CD4-positive, alpha-beta T cell treated with Interleukin-1 beta for 1 hour (primary cell): ENCODE measurements around the gene TNS2.
"Not testable (repeated sequence)": the region's sequence is repeated elsewhere in the genome, so short reads cannot be mapped to it uniquely, and the experiment has no call there.

Source experiments
- DNase-seq, 2 donors: peaks; one replicate each; pipeline ENCODE4 v3.0.0-alpha.2; 2020 to 2022

The TNS2 gene, protein sequence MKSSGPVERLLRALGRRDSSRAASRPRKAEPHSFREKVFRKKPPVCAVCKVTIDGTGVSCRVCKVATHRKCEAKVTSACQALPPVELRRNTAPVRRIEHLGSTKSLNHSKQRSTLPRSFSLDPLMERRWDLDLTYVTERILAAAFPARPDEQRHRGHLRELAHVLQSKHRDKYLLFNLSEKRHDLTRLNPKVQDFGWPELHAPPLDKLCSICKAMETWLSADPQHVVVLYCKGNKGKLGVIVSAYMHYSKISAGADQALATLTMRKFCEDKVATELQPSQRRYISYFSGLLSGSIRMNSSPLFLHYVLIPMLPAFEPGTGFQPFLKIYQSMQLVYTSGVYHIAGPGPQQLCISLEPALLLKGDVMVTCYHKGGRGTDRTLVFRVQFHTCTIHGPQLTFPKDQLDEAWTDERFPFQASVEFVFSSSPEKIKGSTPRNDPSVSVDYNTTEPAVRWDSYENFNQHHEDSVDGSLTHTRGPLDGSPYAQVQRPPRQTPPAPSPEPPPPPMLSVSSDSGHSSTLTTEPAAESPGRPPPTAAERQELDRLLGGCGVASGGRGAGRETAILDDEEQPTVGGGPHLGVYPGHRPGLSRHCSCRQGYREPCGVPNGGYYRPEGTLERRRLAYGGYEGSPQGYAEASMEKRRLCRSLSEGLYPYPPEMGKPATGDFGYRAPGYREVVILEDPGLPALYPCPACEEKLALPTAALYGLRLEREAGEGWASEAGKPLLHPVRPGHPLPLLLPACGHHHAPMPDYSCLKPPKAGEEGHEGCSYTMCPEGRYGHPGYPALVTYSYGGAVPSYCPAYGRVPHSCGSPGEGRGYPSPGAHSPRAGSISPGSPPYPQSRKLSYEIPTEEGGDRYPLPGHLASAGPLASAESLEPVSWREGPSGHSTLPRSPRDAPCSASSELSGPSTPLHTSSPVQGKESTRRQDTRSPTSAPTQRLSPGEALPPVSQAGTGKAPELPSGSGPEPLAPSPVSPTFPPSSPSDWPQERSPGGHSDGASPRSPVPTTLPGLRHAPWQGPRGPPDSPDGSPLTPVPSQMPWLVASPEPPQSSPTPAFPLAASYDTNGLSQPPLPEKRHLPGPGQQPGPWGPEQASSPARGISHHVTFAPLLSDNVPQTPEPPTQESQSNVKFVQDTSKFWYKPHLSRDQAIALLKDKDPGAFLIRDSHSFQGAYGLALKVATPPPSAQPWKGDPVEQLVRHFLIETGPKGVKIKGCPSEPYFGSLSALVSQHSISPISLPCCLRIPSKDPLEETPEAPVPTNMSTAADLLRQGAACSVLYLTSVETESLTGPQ (N-terminal part only)

DNA sequence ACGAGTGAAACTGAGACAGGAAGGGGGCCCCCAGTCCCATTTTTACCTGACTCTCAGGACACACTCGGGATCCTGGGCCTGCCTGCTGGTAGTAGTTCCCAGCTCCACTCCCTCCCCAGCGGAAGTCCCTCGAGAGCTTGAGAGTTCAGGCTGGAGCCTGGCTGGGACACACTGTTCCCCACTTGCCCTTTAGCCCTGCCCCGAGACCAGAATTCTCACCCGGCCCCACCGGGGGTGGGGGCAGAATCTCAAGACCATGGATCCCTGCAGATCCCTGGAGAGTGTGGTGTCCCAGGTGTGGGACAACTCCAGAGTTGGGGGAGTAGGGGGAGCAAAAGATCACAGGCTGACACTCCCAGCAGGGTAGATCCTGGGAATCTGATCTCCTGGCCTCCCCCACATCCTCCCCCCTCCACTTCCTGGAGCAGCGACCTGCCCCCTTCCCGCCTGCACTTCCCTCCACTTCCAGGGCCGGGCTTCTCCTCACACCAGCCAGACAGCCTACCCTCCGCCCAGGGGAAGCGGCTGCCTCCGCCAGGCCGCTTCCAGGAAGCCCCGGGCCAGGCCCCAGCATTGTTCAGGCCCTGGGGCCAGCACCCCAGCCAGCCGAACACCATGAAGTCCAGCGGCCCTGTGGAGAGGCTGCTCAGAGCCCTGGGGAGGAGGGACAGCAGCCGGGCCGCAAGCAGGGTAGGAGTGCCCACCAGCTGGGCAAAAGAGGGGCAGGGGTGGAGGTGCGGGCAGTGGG is at the start of gene TNS2:
Gene TNS2 (plus strand): TSS at position 495 of the 748 bp plus-strand sequence. CDS start 121 bp downstream, at position 616.
- no peak for DNase-seq

DNA sequence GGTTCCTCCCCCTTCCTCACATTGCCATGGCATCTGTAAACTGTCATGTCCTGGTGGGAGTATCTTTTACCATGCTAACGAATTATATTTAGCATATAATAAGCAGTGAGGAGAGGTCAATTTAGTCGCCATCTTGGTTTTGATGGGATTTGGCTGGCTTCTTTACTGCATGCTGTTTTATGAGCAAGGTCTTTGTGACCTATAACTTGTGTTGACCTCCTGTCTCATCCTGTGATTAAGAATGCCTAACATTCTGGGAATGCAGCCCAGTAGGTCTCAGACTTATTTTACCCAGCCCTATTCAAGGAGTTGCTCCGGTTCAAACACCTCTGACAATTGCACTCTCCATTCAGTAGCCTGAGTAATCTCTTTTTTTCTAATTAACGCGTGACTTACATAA is 45.7 kb upstream of the TNS2 start:
- DNase-seq = no peak

DNA sequence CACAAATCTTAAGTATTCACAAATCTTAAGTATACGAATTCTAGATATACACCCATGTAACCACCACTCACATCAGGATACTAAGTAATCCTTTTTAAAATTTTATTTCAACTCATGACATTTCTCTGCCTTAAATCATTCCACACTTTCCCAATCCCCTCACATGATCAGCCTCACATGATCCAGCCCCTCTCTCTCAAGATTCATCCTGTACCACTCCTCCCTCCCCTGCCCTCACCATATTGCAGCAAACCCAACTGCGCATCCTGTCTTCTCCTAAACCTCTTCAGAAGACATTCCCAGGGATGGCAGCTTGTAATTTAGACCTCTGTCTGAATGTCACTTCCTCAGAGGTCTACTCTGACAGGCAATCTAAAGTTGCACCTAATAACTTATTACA is 45.3 kb upstream of the TNS2 start:
- no peak for DNase-seq

DNA sequence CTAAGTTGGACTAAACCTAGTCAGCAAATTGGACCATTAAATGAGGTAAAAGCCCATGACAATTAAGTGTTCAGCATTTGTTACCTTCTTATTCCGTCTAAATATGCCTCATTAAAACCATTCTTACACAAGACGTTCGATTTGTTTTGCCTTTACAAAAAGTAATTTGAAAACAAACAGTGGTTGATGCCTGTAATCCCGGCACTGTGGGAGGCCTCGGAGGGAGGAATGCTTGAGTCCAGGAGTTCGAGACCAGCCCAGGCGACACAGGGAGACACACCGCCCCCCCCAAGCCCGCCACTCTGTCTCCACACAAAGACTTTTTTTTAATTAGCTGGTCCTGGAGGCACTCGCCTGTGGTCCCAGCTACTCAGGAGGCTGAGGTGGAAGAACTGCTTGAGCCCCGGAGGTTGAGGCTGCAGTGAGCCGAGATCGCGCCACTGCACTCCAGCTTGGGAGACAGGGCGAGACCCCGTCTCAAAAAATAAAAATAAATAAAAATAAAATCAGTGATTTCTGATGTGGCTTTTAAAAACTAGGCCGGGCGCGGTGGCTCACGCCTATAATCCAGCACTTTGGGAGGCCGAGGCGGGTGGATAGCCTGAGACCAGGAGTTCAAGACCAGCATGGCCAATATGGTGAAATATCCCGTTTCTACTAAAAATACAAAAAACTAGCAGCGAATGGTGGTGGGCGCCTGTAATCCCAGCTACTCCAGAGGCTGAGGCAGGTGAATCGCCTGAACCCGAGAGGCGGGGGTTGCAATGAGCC is 44.5 kb upstream of the TNS2 start:
- DNase-seq = no peak

DNA sequence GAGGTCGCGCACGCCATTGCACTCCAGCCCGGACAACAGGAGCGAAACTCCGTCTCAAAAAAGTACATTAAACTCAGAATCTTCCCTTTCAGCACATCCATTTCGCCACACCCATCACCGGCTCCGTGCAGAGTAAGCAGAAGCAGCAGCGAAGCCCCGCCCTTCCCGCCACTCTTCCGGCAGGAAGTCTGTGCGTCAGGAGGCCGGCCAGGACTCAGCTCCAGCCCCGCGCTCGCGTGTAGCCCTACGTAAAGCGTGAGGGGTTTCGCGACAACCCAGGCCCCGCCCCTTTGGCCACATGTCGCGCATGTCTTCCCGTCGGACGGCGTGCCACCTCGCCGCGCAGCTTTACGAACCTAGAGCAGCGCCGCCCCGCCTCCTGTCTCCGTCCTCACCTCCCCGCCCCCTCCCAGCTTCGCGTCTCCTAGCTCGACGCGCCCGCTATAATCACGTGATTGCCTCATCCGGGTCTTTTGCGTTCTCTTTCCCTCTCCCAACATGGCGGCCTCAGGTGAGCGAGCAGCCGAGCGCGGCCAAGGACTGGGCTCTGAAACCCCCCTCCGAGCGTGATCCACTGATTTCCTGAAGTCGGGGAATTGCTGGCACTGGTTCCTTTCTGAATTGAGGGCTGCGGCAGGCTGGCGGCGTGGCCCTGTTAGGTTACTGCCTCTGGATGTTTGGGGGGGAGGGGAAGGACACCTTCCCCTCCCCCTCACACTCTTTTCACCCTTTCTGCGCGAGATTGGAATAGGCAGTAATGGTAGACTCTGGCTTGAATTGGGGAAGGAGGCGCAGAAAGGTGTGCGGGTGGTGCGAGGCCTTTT is 43.7 kb upstream of the TNS2 start, which contains the start of gene EIF4B:
Gene EIF4B (plus strand): TSS at position 471 of the 824 bp plus-strand sequence. CDS start 28 bp downstream, at position 499.
- DNase-seq = peak; percentile 99 to 100

DNA sequence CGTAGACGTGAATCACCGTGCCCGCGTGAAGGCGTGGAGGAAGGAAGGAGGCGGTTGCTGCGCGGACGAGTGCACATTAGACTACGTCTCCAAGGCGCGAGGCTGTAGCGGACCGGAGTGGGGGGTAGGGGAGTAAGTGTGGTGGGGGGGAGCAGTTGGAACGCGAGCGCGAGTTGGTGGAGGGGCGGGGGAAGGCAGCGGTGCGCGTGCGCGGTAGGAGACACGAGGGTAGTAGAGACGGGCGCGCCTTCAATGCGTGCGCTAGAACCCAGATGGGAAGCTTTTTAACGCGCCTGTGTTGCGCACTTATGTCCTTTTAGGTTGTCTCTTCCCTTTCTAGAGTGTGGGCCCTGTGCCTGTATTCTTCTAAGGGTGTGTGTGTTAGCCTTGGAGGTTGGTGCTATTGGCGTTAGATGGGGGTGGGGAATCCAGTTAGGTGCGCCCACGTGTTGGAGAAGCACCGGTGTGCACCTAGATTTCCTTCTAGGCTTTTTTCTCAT is 43.0 kb upstream of the TNS2 start:
- peak; percentile 79 to 83 for DNase-seq

DNA sequence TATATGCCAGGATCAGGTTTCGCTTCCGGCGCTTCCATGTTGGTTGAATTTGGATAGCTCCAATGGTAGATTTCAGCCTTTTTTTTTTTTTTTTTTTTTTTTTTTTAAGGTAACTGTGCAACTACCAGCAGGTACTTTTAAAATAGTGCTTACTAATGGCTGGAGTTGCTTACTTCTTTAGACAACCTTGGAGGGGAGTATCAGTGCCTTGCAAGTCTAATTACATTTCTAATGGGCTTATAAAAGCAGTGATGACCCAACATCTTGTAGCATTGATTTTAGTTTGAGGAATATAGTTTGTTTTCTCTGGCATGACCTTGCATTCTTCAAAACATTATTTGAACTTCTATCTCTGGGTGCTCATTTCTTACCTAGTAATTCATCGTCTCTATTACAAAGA is 42.5 kb upstream of the TNS2 start:
- DNase-seq = no peak

DNA sequence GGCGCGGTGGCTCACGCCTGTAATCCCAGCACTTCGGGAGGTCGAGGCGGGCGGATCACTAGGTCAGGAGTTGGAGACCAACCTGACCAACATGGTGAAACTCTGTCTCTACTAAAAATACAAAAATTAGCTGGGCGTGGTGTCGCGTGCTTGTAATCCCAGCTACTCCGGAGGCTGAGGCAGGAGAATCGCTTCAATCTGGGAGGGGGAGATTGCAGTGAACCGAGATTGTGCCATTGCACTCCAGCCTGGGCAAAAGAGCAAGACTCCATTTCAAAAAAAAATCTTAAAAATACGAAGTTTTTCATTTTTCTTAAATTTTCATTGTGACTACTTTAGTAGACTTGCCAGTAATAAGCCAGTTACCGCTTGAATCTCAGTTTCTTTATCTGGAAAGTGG is 41.1 kb upstream of the TNS2 start:
- DNase-seq = not testable (repeated sequence)

DNA sequence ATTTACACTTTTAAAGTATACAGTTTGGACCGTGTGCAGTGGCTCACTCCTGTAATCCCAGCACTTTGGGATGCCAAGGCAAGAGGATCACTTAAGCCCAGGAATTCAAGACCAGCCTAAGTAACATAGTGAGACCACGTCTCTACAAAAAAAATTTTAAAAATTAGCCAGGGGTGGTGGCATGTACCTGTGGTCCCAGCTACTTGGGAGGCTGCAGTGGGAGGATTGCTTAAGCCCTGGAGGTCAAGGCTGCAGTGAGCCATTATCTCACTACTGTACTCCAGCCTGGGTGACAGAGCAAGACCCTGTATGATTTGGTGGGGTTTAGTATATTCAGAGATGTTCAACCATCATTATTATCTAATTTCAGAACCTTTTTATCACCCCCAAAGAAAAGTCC is 38.9 kb upstream of the TNS2 start:
- DNase-seq = no peak

DNA sequence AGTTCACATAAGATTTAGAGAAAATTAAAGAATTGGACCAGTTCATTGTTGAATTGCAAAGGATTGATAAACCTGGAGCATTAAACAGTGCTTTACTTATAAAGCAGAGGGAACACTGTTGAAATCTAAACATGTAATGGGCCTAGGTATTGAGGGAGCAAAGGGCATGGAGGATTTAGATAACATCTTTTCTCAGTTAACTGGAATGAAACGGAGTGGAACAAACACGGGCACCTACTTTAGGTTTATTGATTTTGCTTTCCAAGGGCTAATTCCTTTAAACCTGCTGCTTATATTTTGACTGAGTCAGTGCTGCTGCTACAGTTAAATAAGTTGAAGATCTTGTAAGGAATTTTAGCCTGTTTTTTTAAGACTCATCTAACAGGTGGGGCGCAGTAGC is 38.0 kb upstream of the TNS2 start:
- no peak for DNase-seq

DNA sequence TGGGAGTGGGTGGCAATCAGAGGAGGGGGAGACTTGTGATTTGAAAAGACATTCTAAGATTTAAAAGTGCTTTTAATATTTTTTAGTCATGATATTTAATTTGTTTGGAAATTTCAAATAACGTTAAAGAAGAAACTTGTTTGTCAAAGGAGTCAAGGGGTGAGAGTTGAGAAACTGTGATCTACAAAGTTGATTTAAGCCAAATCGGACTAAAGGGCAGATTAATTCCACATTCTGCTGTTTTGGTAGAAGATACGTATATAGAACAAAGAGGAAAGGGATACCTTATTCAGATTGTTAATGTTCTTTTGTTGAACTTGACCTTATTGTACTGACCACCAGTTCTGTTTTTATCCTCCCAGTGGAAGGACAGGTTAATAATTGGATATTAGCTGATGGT is 36.9 kb upstream of the TNS2 start:
- no peak for DNase-seq

DNA sequence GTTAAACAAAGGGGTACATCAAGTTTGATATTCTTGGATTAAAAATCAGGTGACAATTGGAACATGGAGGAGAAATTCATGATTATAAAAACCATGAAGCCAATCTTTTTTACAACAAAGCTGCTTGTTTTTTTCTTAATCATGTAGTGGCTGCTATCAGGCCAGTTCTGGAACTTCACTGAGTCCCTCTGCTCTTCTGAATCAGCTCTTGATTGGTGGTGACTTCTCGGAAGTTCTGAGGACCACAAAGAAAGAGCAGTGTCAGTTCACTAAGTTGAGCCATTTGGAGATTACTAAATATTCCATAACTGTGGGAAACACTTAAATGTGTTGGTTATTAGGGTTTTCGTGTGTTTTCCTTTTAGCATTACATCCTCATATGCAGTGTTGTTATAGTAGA is 35.2 kb upstream of the TNS2 start:
- no peak for DNase-seq

DNA sequence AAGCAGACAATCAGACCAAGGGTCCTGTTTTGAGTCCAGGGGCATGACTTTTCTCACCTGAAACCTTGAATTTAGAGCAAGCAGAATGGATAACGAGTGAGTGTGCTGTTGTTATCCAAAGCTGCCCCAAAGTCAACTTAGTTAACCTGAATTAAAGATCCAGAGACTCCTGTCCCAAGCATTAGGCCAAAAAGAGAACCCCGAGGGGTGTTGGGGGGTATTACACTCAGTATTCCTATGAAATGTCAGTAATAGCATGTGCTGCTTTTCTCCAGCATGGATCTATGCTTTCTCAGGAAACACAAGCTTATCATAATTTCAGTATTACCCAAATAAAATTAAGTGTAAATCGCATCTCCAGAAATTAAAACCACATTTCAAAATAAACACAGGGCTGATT is 24.6 kb upstream of the TNS2 start:
- no peak for DNase-seq

DNA sequence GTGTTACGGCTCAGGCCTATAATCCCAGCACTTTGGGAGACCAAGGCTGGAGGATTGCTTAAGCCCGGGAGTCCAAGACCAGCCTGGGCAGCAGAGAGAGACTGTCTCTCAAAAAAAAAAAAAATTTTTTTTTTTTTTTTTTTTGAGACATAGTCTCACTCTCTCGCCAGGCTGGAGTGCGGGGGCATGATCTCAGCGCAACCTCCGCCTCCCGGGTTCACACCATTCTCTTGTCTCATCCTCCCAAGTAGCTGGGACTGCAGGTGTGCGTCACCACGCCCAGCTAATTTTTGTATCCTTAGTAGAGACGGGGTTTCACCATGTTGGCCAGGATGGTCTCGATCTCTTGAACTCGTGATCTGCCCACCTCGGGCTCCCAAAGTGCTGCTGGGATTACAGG is 22.9 kb upstream of the TNS2 start:
- not testable (repeated sequence) for DNase-seq

DNA sequence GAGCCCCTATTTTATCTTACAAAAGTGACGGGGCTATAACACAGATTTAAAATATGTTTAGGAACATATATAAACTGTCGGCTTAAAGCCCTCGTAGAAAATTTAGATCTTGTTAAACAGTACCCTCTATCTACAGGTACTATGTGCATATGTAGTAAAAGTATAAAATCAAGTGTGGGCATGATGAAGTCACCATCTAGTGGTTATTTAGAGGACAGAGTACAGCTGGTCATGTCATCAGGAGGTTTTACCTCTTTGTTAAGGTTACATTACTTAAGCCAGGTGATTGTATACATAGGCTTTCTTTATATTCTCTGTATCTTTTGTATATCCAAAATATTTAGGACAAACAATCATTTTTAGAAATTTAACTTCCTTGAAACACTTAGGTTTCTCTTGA is 18.2 kb upstream of the TNS2 start:
- DNase-seq = no peak

DNA sequence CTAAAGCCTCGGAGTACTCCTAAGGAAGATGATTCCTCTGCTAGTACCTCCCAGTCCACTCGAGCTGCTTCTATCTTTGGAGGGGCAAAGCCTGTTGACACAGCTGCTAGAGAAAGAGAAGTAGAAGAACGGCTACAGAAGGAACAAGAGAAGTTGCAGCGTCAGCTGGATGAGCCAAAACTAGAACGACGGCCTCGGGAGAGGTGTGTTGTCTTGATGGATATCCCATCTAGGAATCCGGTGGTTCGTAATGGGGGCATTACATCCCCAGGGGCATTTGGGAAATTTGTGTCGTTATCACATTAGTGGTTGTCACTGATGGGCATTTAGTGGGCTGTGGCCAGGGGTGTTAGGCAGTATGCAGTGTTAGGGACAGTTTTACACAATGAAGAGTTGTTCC is 16.0 kb upstream of the TNS2 start:
- not testable (repeated sequence) for DNase-seq

DNA sequence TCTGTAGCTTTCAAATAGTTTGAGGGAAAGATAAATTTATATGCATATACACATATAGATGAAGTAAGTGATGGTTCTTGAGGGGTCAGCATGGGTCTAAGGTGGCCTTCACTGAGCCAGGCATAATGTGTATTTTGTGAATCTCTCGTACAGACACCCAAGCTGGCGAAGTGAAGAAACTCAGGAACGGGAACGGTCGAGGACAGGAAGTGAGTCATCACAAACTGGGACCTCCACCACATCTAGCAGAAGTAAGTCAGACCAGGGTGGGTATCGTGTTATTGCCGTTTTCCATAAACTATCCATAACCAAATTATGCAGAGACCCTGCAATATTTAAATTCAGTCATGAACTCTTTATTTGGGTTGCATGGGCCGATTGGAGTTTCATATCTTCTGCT is 15.4 kb upstream of the TNS2 start:
- no peak for DNase-seq

DNA sequence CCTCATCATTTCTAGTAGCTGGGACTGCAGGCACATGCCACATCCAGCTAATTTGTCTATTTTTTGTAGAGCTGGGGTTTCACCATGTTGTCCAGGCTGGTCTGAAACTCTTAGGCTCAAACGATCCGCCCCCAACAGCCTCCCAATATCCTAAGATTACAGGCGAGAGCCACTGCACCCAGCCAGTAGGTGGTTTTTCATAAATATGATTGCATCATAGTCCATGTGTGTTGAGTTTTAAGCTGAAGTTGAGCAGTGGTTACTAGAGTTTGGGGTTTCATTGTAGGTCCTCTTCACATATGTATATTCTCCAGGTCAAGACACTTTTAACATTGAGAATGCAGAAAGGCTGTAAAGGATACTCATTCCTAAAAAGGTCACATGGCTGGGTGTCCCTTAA is 13.1 kb upstream of the TNS2 start:
- DNase-seq = no peak

DNA sequence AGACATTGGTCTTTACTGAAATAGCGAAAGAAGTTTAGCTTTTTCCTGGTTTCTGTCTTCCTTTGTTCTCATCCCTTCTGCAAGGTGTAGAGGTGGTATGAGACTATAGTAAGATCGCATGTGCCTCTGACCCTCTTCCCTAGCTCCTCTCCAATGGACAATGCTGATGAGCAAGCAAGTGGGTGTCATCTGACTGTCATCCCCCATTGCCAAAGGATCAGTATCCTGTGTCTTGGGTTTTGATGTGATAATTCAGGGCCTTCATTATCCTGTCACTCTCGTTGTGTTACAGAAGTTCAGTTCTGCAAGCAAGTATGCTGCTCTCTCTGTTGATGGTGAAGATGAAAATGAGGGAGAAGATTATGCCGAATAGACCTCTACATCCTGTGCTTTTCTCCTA is 10.0 kb upstream of the TNS2 start:
- DNase-seq = no peak
